GM10847 (cell line): ENCODE measurements around the gene CC2D1B.

Experiments
- POLR2A ChIP-seq: IDR thresholded peaks from 2 replicates; pipeline ENCODE4 v1.6.1; 2011; ENCODE audit not compliant: insufficient read length; ENCODE audit errors: extremely low read depth

CC2D1B gene

DNA sequence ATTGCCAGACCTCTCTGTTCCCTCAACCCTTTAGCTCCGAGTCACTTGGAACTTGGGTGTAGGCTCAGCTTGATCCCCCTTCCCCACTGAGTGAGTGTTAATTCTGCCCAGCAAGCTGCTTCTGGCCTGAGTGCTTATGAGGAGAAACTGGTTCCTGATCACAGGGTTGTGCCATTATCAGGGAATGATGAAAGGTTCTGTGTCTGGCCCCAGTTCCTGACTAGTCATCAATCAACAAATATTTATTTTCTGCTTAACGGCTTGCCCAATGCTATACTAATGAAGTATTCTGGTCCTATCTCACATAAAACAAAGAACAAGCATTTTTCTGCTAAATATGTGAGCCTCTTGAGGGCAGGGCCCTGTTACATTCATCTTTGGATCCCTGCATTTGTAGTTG lies 20.8 kb downstream of the CC2D1B start:
- TF ChIP-seq POLR2A, result no peak

DNA sequence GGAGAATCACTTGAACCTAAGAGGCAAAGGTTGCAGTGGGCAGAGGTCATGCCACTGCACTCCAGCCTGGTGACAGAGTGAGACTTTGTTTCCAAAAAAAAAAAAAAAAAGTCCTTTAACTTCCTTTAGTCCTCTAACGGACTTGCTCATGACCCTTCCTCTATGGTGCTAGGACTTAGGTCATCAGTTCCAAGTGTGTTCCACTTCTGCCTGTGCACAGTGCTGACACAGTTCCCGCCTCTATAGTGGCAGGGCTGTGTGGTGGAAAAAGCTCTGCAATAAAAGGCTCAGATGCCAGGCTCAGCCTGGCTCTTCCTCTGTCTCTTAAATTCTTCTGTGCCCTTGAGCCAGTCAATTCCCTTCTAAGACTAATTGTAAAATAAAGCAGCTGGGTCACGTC lies 22.0 kb downstream of the CC2D1B start:
- no peak for TF ChIP-seq POLR2A

DNA sequence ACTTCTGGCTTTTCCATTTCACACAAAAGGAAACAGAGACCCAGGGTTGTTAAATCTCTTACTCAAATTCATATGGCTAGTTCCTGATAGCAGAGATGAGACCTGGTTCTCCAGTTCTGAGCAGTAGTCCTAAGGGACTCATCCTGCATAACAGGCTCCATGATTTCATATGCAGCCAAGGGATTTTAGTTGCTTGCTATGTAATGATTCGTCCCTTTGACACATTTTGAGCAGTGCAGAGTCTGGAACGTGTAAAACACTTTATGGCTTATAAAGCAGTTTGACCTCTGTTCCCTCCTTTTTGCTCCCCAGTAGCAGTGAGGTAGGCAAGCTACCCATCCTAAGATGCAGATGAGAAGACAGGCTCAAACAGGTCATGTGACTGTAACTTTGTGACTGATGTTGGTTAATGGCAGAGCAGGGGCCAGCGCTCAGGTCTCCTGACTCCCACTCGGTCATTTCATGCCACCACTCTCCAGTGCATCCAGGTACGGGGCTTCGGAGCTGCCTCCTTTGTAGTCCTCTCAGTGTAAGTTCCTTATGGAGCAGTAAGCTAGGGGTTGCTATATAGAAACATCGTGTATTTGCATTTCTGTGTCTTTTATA lies 24.2 kb downstream of the CC2D1B start:
- TF ChIP-seq POLR2A, result no peak

DNA sequence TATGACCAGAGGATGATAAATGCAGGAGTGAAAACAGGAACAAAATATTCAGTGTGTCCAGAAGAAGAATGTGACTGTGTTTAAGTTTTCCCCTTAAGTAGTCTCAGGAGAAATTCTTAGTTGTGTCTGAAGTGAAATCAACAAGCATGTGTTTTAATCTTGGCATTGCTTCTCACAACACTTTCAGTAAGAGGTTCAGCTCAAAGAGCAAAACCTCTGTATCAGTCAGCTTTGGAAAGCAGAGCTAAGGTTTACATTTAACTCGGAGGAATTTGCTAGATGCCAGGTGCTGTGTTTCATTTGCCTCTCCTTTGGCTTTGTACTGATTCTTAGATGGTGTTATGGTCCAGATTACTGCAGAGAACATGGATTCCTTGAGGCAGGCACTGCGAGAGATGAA lies 28.6 kb downstream of the CC2D1B start:
- TF ChIP-seq POLR2A, result no peak

DNA sequence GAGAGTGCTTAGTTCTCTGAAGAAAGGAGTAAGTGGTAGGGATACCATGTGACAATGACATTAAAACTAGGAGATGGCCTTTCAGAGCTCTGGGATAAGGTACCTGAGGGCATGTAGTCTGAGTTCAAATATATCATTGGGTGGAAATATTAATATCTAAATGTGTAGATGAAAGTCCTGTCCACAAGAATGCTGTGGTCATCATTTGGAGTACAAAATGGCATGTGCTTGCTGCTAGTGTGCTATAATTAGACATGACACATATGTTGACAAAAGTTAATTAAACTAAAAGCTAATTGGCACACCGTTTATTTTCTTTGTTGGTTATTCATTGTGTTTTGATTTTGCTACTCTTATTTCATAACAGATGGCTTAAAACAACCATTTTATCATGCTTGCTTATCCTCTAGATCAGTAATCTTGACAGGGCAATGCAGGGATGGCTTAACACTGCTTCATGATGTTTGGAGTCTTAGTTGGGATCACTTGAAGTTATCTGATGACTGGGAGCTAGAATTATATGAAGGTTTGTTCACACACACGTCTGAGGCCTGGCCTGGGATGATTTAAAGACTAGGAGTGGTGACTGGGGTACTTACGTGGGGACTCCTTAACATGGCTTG lies 31.0 kb downstream of the CC2D1B start:
- no peak for TF ChIP-seq POLR2A

DNA sequence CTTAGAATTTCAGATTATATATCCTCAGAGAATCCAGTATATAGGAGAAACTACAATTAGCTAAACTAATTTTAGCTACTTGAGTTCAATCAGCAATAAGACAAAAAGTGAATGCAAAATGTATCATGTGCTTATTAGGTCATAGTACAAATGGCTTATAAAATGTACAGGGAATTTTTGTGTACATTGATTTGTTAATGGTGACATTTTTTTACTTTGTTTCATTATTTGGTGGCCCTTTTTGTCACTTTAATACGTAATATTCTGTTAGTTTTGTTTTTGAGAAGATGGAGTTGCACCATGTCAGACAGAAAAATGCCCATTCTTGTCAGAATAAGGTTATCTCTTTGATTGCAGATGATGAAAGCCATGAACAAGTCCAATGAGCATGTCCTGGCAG lies 33.6 kb downstream of the CC2D1B start:
- TF ChIP-seq POLR2A, result no peak

DNA sequence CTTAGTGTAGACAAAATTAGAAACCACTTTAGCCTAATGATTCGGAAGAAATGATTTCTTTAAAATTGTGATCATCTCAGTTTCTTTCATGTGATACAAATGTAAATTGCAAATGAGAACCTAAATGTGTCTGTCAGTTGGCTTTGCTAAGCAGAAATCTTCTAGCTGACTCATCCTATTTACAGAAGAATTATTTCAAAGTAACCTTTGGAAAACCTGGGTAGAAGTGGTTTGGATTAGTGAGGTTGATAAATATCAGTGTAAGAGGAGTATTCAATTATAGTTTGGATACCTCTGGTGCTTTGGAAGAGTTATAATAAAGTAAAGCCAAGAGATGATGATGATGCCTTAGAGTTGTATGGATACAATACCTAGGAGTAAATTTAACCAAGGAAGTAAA lies 37.4 kb downstream of the CC2D1B start:
- no peak for TF ChIP-seq POLR2A

DNA sequence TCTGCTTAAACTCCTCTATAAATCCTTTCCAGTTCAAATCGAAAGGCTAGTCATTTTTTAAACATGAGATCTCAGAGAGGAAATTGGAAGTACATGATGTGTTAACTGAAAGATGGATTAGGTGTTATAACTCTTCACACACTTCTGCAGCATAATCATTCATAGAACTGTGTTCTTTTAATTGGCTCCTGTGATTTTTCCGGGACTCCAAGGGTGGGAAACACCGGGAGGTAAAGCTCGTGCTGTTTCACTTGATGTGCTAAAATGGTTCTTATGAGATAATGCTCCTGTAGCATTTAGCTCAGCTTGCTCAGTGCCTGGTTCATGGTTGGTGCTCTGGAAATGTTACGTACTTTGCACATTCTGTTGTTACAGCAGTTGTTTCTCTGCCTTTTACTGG lies 40.2 kb downstream of the CC2D1B start:
- TF ChIP-seq POLR2A, result no peak

DNA sequence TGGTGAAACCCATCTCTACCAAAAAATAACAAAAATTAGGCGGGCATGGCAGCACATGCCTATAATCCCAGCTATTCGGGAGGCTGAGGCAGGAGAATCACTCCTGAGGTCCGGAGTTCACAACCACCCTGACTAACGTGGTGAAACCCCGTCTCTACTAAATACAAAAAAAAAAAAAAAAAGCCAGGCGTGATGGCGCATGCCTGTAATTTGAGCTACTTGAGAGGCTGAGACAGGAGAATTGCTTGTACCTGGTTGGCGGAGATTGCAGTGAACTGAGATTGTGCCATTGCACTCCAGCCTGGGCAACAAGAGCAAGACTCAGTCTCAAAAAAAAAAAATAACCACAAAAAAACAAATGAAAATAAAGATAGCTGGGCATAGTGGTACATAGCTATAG lies 42.3 kb downstream of the CC2D1B start:
- no peak for TF ChIP-seq POLR2A

DNA sequence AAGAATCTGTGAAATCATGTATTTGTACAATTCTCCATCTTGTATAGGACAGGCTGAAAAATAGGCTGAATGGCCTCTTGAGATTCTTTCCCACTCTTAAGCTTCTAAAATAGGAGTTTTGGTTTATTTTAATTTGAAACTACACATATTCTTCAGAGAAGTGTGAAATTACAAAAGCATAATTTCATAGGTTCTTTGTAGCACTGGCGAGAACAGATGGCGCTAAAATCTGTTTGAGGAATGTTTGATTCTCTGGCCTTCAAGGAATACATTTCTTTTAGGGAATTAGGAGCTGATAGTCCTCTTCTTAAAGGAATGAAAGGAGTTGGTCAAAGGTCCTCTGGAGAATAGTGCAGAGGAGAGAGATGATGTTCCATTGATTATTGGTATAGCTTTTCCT lies 44.9 kb downstream of the CC2D1B start:
- no peak for TF ChIP-seq POLR2A

DNA sequence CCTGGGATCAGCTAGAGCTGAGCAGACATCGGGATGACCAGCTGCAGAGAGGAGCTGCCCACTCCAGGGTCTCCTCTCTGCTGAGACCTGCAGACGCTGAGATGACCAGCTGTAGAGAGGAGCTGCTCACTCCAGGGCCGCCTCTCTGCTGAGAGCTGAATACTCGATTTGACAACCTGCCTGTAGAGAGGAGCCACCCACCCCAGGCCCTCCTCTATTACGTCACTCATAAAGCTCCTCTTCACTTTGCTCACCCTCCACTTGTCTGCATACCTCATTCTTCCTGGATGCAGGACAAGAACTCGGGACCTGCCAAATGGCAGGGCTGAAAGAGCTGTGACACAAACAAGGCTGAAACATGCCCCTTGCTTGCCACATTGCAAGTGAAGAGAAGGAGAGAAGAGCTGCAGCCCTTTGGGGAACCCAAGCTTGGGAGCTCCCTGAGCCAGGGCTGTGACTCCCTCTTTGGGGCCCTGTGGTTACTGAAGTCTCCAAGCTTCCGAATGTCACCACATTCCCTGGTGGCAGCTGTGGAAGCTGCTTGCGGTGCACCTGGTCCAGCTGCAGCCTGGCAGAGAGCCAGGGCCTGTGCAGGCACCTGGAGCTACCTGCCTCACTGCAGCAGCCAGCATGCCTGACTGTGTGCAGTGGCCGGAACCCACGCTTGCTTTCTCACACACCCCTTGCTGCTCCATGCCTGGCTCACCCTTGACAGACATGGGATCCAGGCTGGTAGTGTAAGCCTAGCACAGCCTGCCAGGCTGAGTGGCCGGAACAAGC lies 59.6 kb downstream of the CC2D1B start:
- no peak for TF ChIP-seq POLR2A

DNA sequence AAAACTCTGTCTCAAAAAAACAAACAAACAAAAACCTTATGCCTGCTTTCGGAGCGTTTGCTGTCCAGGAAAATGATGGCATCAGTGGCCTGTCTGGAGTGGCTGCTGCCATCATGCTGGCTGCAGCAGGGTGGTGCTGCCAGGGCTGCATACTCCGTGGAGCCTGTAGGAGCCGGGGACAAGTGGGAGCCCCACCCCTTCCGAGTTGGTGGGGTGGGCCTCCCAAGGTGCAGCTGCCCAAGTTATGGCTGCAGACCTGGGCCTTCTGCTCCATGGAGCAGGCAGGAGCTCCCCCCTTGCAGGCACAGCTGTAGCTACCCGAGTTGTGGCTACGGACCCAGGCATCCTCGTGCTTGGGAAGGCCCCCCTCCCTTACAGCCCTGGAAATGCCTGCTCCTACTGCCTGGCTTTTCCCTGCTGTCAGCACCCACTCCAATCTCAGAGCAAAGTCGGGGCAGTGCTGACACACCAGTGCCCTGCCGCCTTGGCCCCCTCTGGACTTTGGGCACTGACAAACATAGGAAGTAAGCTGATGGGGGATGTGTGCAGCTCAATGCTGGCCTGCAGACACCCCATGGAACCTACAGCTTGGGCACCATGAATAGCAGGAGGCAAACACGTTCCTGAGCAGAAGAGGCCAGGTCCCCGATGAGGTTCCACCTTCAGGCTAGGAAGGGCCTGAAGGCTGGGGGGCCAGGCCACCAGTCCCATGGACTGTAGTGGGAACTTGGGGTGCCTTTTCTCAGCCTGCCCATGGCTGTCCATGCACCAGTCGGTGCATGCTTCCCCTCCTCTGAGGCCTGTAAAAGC lies 60.4 kb downstream of the CC2D1B start:
- no peak for TF ChIP-seq POLR2A
